Sigmoid colon (tissue), 4 donors: Measurements from ENCODE around the gene MPPED1.

Experiments used
- EP300 ChIP-seq, 4 donors: sonication (generic); formaldehyde crosslinking; IDR thresholded peaks; one replicate each; pipeline ENCODE4 v1.6.1; 2017; ENCODE audit warnings: antibody characterized with exemption in 4 of 4
- POLR2A ChIP-seq, 2 donors: fragments of 450-650 bp; IDR thresholded peaks; one replicate each; pipeline ENCODE4 v1.6.1; 2016; ENCODE audit warnings: antibody characterized with exemption in 2 of 2, mild to moderate bottlenecking in 2 of 2, moderate library complexity in 2 of 2
- POLR2AphosphoS5 ChIP-seq, 4 donors: sonication (generic); formaldehyde crosslinking; IDR thresholded peaks; one replicate each; pipeline ENCODE4 v1.6.1; 2017; ENCODE audit warnings: antibody characterized with exemption in 4 of 4
- TF ChIP-seq, protein P1 (sequence below), 4 experiments: fragments of 450-650 bp in 3 of 4; fragments of 200-600 bp in 1 of 4; IDR thresholded peaks; one replicate each; pipeline ENCODE4 v1.5.1; 2016 to 2019; ENCODE audit warnings: antibody characterized with exemption in 4 of 4, mild to moderate bottlenecking in 3 of 4, moderate library complexity in 2 of 4

DNA sequence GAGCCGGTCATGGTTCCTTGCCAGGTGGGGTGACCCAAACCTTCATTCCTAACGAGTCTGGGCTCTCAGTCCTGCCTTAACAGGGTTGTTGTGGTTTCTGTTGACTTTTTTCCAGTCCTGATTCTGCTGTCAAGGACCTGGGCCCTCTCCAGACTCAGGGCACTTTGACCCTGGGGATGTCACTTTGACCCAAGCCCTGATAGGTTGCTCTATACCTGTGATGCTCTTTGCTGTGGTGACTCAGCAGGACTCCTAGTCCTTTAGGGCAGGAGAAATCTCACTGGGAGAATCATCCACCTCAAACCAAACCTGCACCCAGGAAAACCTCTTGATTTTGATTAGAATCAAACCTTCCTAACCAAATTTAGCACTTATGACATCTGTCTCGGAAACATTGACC, 20.5 kb upstream of the MPPED1 start:
- TF ChIP-seq, protein P1, sequence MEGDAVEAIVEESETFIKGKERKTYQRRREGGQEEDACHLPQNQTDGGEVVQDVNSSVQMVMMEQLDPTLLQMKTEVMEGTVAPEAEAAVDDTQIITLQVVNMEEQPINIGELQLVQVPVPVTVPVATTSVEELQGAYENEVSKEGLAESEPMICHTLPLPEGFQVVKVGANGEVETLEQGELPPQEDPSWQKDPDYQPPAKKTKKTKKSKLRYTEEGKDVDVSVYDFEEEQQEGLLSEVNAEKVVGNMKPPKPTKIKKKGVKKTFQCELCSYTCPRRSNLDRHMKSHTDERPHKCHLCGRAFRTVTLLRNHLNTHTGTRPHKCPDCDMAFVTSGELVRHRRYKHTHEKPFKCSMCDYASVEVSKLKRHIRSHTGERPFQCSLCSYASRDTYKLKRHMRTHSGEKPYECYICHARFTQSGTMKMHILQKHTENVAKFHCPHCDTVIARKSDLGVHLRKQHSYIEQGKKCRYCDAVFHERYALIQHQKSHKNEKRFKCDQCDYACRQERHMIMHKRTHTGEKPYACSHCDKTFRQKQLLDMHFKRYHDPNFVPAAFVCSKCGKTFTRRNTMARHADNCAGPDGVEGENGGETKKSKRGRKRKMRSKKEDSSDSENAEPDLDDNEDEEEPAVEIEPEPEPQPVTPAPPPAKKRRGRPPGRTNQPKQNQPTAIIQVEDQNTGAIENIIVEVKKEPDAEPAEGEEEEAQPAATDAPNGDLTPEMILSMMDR (IDR thresholded peaks at IDR 0.05): no peak
- TF ChIP-seq POLR2AphosphoS5 (IDR thresholded peaks at IDR 0.05) (no peak), POLR2A (IDR thresholded peaks at IDR 0.05) (no peak), EP300 (IDR thresholded peaks at IDR 0.05) (no peak)
